Measurements from ENCODE around the gene CCDC7.

DNA sequence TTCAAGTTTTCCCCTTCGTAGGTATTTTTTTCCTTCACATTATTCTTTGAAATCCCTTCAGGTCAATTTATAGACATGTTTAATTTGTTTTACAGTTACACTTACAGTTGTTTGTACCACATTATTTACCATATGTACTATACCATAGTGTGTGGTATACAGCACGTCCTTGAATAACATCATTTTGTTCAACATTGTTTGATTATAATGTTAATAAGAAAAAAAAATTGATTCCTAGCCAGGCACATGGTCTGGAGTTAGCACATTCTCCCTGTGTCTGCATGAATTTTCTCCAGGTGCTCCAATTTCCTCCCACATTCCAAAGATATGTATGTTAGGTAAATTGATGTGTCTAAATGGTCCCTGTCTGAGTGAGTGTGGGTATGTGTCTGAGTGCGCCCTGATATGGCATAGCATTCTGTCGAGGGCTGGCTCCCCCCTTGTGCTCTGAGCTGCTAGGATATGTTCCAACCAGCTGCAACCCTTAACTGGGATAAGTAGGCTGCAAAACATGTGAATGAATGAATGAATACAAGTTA is 247.6 kb downstream of the CCDC7 start:
- TF ChIP-seq POLR2A (IDR thresholded peaks at IDR 0.05; ENCODE audit: low read depth, low read length) (no peak), TAF1 (IDR thresholded peaks at IDR 0.05; ENCODE audit: borderline replicate concordance, low read depth, low read length) (no peak), POLR2AphosphoS5 (IDR thresholded peaks at IDR 0.05; ENCODE audit: low read depth, low read length) (no peak)

All from GM12892 (cell line).